Natural killer cell (primary cell): Measurements from ENCODE around the gene PPP2R3B. TPM values are rescaled to one million over a fixed set of nuclear protein-coding genes. Genes with fewer than 3 reads are reported as not detected.

Source experiments
- ATAC-seq, 3 donors: fragments of 150-1000 bp in 2 of 3; fragments of 200-7000 bp in 1 of 3; cut with Tn5 transposase; 1 replicate in 1 of 3; 2 replicates in 2 of 3; pipeline ENCODE4 v1.10.0; 2021; ENCODE audit warnings: mild to moderate bottlenecking in 2 of 3, moderate library complexity in 2 of 3
- DNase-seq, 2 donors: peaks; one replicate each; pipeline versions ENCODE4 v3.0.0 to v3.0.0-alpha.2; 2013 to 2021; ENCODE audit warnings: mixed read lengths in 1 of 2
- H3K27ac ChIP-seq: one replicate; pipeline ENCODE4 v1.5.1; 2013; ENCODE audit warnings: mild to moderate bottlenecking, low read length
- H3K27me3 ChIP-seq: one replicate; pipeline ENCODE4 v1.6.1; 2013; ENCODE audit warnings: low read length; ENCODE audit not compliant: control insufficient read depth, insufficient read depth
- H3K36me3 ChIP-seq: one replicate; pipeline ENCODE4 v1.6.1; 2013; ENCODE audit warnings: low read length; ENCODE audit not compliant: control insufficient read depth, insufficient read depth
- H3K4me1 ChIP-seq: one replicate; pipeline ENCODE4 v1.6.1; 2013; ENCODE audit warnings: low read length; ENCODE audit not compliant: control insufficient read depth, insufficient read depth
- H3K4me3 ChIP-seq: one replicate; pipeline ENCODE4 v1.5.1; 2013; ENCODE audit warnings: low read length
- H3K9me3 ChIP-seq: one replicate; pipeline ENCODE4 v1.6.1; 2013; ENCODE audit warnings: low read length; ENCODE audit not compliant: control insufficient read depth, insufficient read depth
- H3K27ac Mint-ChIP-seq, 2 donors: one replicate each; pipeline ENCODE4 v1.8.0; 2022; ENCODE audit warnings: mild to moderate bottlenecking in 2 of 2, mixed read lengths in 2 of 2, moderate library complexity in 1 of 2
- H3K27me3 Mint-ChIP-seq, 2 donors: one replicate each; pipeline ENCODE4 v1.8.0; 2022; ENCODE audit warnings: low read depth in 2 of 2, mixed read lengths in 2 of 2
- H3K36me3 Mint-ChIP-seq: one replicate; pipeline ENCODE4 v1.8.0; 2022; ENCODE audit warnings: mixed read lengths
- H3K4me1 Mint-ChIP-seq, 2 donors: one replicate each; pipeline ENCODE4 v1.8.0; 2022; ENCODE audit warnings: mixed read lengths in 2 of 2
- H3K4me3 Mint-ChIP-seq: one replicate; pipeline ENCODE4 v1.8.0; 2022; ENCODE audit warnings: mild to moderate bottlenecking, moderate library complexity, mixed read lengths
- H3K9me3 Mint-ChIP-seq, 2 donors: one replicate each; pipeline ENCODE4 v1.8.0; 2022; ENCODE audit warnings: mixed read lengths in 2 of 2
- CTCF ChIP-seq: fragments of 200-600 bp; IDR thresholded peaks from one replicate; pipeline ENCODE4 v1.8.0; 2022; ENCODE audit warnings: antibody characterized with exemption
- WGBS: methylation state at CpG from one replicate; pipeline ENCODE4 v1.1.7; 2013; ENCODE audit warnings: missing lambda C conversion rate; ENCODE audit not compliant: insufficient coverage; 5-methylcytosine and 5-hydroxymethylcytosine counted together
- intact Hi-C: fragments of 100-400 bp; cut with micrococcal nuclease; formaldehyde crosslinking; loops from one replicate; pipeline ENCODE4 v1.14.2; 2022
- total RNA-seq, 4 donors: library from RNA; stranded (reverse); fragments of 120-200 nt in 1 of 4; gene quantifications; one replicate each; pipeline versions ENCODE4 v1.2.3 to v1.2.4, GENCODE V29; 2013 to 2022

Gene PPP2R3B
- total RNA-seq, 3 donors from 2014 or later (not counting 1 experiment from before 2014, with no cell fraction given), result 14.0 to 19.4 (median 14.6) TPM

GRCh38 chrX:397575-397974 lies 10.9 kb upstream of the PPP2R3B start:
- no peak for TF ChIP-seq CTCF
- Histone ChIP-seq H3K4me3 (no peak overlapping the region), H3K36me3 (no peaks in the 10 kb centered on the region), H3K27ac (no peak overlapping the region), H3K4me1 (no peaks in the 10 kb centered on the region), H3K27me3 (no peaks in the 10 kb centered on the region), H3K9me3 (no peaks in the 10 kb centered on the region)
- Mint-ChIP-seq H3K4me1 (no peaks in the 10 kb centered on the region), H3K9me3 (no peaks in the 10 kb centered on the region), H3K36me3 (no peaks in the 10 kb centered on the region), H3K27me3 (no peaks in the 10 kb centered on the region), H3K27ac (no peak overlapping the region), H3K4me3 (no peak overlapping the region)
- ATAC-seq (no peak), DNase-seq (no peak)
- WGBS, result 65% methylated on average over 20 of the region's 20 CpGs
- intact Hi-C loops, result no loop called here

GRCh38 chrX:394830-395229 lies 8.1 kb upstream of the PPP2R3B start:
- Histone ChIP-seq H3K36me3 (no peaks in the 10 kb centered on the region), H3K27ac (no peak overlapping the region), H3K4me3 (no peak overlapping the region), H3K9me3 (no peaks in the 10 kb centered on the region), H3K4me1 (no peaks in the 10 kb centered on the region), H3K27me3 (no peaks in the 10 kb centered on the region)
- no peak overlapping the region for H3K4me3 Mint-ChIP-seq
- no peaks in the 10 kb centered on the region for H3K36me3 Mint-ChIP-seq
- DNase-seq (no peak), ATAC-seq (no peak)
- H3K4me1 Mint-ChIP-seq, result no peaks in the 10 kb centered on the region
- intact Hi-C loops, result no loop called here
- no peaks in the 10 kb centered on the region for H3K9me3 Mint-ChIP-seq
- no peak for TF ChIP-seq CTCF
- no peak overlapping the region for H3K27ac Mint-ChIP-seq
- no peaks in the 10 kb centered on the region for H3K27me3 Mint-ChIP-seq
- 96% methylated on average over 5 of the region's 7 CpGs for WGBS

GRCh38 chrX:392575-392846 lies 5.8 kb upstream of the PPP2R3B start:
- intact Hi-C loops, result no loop called here
- no peaks in the 10 kb centered on the region for H3K9me3 ChIP-seq
- no peak overlapping the region for H3K4me3 Mint-ChIP-seq
- no peak for TF ChIP-seq CTCF
- DNase-seq (no peak), ATAC-seq (no peak)
- peaks cover 4% of the 10 kb centered on the region for H3K4me1 ChIP-seq
- H3K9me3 Mint-ChIP-seq, result no peaks in the 10 kb centered on the region
- H3K4me3 ChIP-seq, result no peak overlapping the region
- no peaks in the 10 kb centered on the region for H3K27me3 Mint-ChIP-seq
- H3K27me3 ChIP-seq, result no peaks in the 10 kb centered on the region
- WGBS, result 93% methylated on average over 7 of the region's 7 CpGs
- no peak overlapping the region for H3K27ac ChIP-seq
- H3K27ac Mint-ChIP-seq, result no peak overlapping the region
- H3K36me3 ChIP-seq, result no peaks in the 10 kb centered on the region
- H3K36me3 Mint-ChIP-seq, result no peaks in the 10 kb centered on the region
- peaks cover 2% of the 10 kb centered on the region in 2 donors for H3K4me1 Mint-ChIP-seq

- no peaks in the 10 kb centered on the region for H3K27me3 ChIP-seq
- 97% methylated on average over 26 of the region's 34 CpGs for WGBS
- Mint-ChIP-seq H3K9me3 (no peaks in the 10 kb centered on the region), H3K27ac (no peak overlapping the region), H3K36me3 (no peaks in the 10 kb centered on the region), H3K4me3 (no peak overlapping the region), H3K4me1 (peaks cover 7% of the 10 kb centered on the region in 2 donors), H3K27me3 (no peaks in the 10 kb centered on the region)
- no peak for DNase-seq
- H3K9me3 ChIP-seq, result no peaks in the 10 kb centered on the region
- no peak overlapping the region for H3K4me3 ChIP-seq
- intact Hi-C loops, result no loop called here
- ATAC-seq, result no peak
- H3K4me1 ChIP-seq, result peaks cover 4% of the 10 kb centered on the region
- no peak for TF ChIP-seq CTCF
- H3K27ac ChIP-seq, result no peak overlapping the region
- H3K36me3 ChIP-seq, result no peaks in the 10 kb centered on the region
Observed at GRCh38 chrX:391717-392574, 5.2 kb upstream of the PPP2R3B start.
